Neuronal stem cell (in vitro differentiated cells): ENCODE measurements around the gene SMPD2.

ENCODE experiments used
- DNase-seq: peaks from one replicate; pipeline ENCODE4 v3.0.0-alpha.2; 2013; ENCODE audit warnings: low spot score
- H2AFZ ChIP-seq: one replicate; pipeline ENCODE4 v1.6.1; 2013; ENCODE audit warnings: mild to moderate bottlenecking, low read length, inconsistent platforms
- H2AK5ac ChIP-seq: 2 replicates; pipeline ENCODE4 v1.6.1; 2013; ENCODE audit warnings: low read depth, mild to moderate bottlenecking, inconsistent platforms, low read length, moderate library complexity, mixed read lengths
- H2BK120ac ChIP-seq: 2 replicates; pipeline ENCODE4 v1.6.1; 2013; ENCODE audit warnings: low read depth, mild to moderate bottlenecking, inconsistent platforms, low read length, moderate library complexity, mixed read lengths
- H2BK12ac ChIP-seq: one replicate; pipeline ENCODE4 v1.6.1; 2013; ENCODE audit warnings: low read length, inconsistent platforms
- H2BK15ac ChIP-seq: 2 replicates; pipeline ENCODE4 v1.6.1; 2013; ENCODE audit warnings: mild to moderate bottlenecking, low read length, inconsistent platforms, mixed read lengths
- H2BK5ac ChIP-seq: one replicate; pipeline ENCODE4 v1.6.1; 2013; ENCODE audit warnings: inconsistent platforms, mild to moderate bottlenecking, low read length, moderate library complexity
- H3K14ac ChIP-seq: one replicate; pipeline ENCODE4 v1.6.1; 2013; ENCODE audit warnings: low read length, inconsistent platforms
- H3K18ac ChIP-seq: 2 replicates; pipeline ENCODE4 v1.6.1; 2013; ENCODE audit warnings: low read length, inconsistent platforms
- H3K23ac ChIP-seq: 2 replicates; pipeline ENCODE4 v1.6.1; 2013; ENCODE audit warnings: low read depth, mild to moderate bottlenecking, mixed read lengths, low read length, inconsistent platforms; ENCODE audit not compliant: poor library complexity
- H3K27ac ChIP-seq: replicated peaks from 3 replicates; pipeline ENCODE4 v1.5.1; 2013; ENCODE audit warnings: low read length, inconsistent platforms
- H3K27me3 ChIP-seq, 3 experiments: 2 replicates each; pipeline ENCODE4 v1.6.1; 2013; ENCODE audit warnings: low read length in 3 of 3, mild to moderate bottlenecking in 2 of 3, inconsistent platforms in 1 of 3, low read depth in 1 of 3, mixed read lengths in 1 of 3, moderate library complexity in 1 of 3; ENCODE audit not compliant: control insufficient read depth in 3 of 3, insufficient read depth in 3 of 3
- H3K36me3 ChIP-seq, 2 donors: replicated peaks in 1 of 2; 2 replicates each; pipeline ENCODE4 v1.6.1; 2013; ENCODE audit warnings: low read length in 2 of 2; ENCODE audit not compliant: control insufficient read depth in 2 of 2, insufficient read depth in 2 of 2
- H3K4ac ChIP-seq: 2 replicates; pipeline ENCODE4 v1.6.1; 2013; ENCODE audit warnings: inconsistent platforms, mild to moderate bottlenecking, low read length, moderate library complexity
- H3K4me1 ChIP-seq, 2 donors: 1 replicate in 1 of 2; 2 replicates in 1 of 2; pipeline ENCODE4 v1.6.1; 2013; ENCODE audit warnings: low read length in 2 of 2, low read depth in 1 of 2; ENCODE audit not compliant: control insufficient read depth in 2 of 2, insufficient read depth in 1 of 2
- H3K4me2 ChIP-seq: one replicate; pipeline ENCODE4 v1.6.1; 2013; ENCODE audit warnings: mild to moderate bottlenecking, low read length, inconsistent platforms; ENCODE audit not compliant: insufficient read depth, poor library complexity, severe bottlenecking
- H3K4me3 ChIP-seq, 2 donors: 2 replicates each; pipeline ENCODE4 v1.5.1; 2013; ENCODE audit warnings: low read length in 2 of 2, mild to moderate bottlenecking in 2 of 2, inconsistent platforms in 1 of 2, moderate library complexity in 1 of 2
- H3K79me1 ChIP-seq: one replicate; pipeline ENCODE4 v1.6.1; 2013; ENCODE audit warnings: low read depth, mild to moderate bottlenecking, inconsistent platforms, low read length, moderate library complexity
- H3K9ac ChIP-seq: one replicate; pipeline ENCODE4 v1.6.1; 2013; ENCODE audit warnings: mild to moderate bottlenecking, low read depth, low read length, inconsistent platforms; ENCODE audit not compliant: poor library complexity
- H3K9me3 ChIP-seq, 2 donors: replicated peaks in 1 of 2; 2 replicates each; pipeline versions ENCODE3 to v1.6.1; 2013; ENCODE audit warnings: low read length in 2 of 2, mild to moderate bottlenecking in 2 of 2, inconsistent platforms in 1 of 2, low read depth in 1 of 2, mixed read lengths in 1 of 2, moderate library complexity in 1 of 2; ENCODE audit not compliant: control insufficient read depth in 2 of 2, insufficient read depth in 1 of 2
- H4K8ac ChIP-seq: one replicate; pipeline ENCODE4 v1.6.1; 2013; ENCODE audit warnings: low read depth, mild to moderate bottlenecking, inconsistent platforms, low read length, moderate library complexity
- H4K91ac ChIP-seq: one replicate; pipeline ENCODE4 v1.6.1; 2013; ENCODE audit warnings: low read length, low read depth, mild to moderate bottlenecking, inconsistent platforms; ENCODE audit not compliant: poor library complexity
- WGBS, 2 donors: extraction: QIAGEN DNeasy Blood & Tissue Kit; methylation state at CpG; one replicate each; pipeline ENCODE4 v1.1.7; 2013; ENCODE audit warnings: missing lambda C conversion rate in 2 of 2, mixed read lengths in 1 of 2; ENCODE audit not compliant: insufficient read length in 2 of 2, insufficient replicate concordance in 1 of 2; ENCODE audit errors: extremely low coverage in 2 of 2; 5-methylcytosine and 5-hydroxymethylcytosine counted together

Gene SMPD2

GRCh38 chr6:109448615-109449014 is 8.1 kb downstream of the SMPD2 start:
- Histone ChIP-seq H3K79me1 (peaks cover 4% of the 10 kb centered on the region), H3K4me1 (peaks cover 0 to 1% of the 10 kb centered on the region in 2 donors), H3K23ac (no peak overlapping the region), H3K14ac (no peak overlapping the region), H3K4ac (no peak overlapping the region), H4K91ac (no peak overlapping the region), H3K9ac (no peak overlapping the region), H3K36me3 (peaks cover 45 to 66% of the 10 kb centered on the region in 2 donors), H2BK12ac (no peak overlapping the region), H2BK5ac (no peak overlapping the region), H3K18ac (no peak overlapping the region), H3K27me3 (no peaks in the 10 kb centered on the region), H2AFZ (no peak overlapping the region), H2BK120ac (no peak overlapping the region), H3K27ac (no peak overlapping the region), H3K4me3 (no peak overlapping the region), H2BK15ac (no peak overlapping the region), H3K9me3 (no peaks in the 10 kb centered on the region), H4K8ac (no peak overlapping the region), H3K4me2 (no peak overlapping the region), H2AK5ac (no peak overlapping the region)
- WGBS, 2 donors, result no CpG with 5 or more reads among the region's 7 CpGs
- no peak for DNase-seq

- H3K27me3 ChIP-seq, result no peaks in the 10 kb centered on the region
- H3K18ac ChIP-seq, result no peak overlapping the region
- no peak overlapping the region for H2AK5ac ChIP-seq
- no peak overlapping the region for H3K4ac ChIP-seq
- H3K9ac ChIP-seq, result peak overlapping the region; percentile 38
- H3K4me1 ChIP-seq, result peaks cover under 1 to 7% of the 10 kb centered on the region in 2 donors
- H3K9me3 ChIP-seq, result no peaks in the 10 kb centered on the region
- no peak overlapping the region for H2BK15ac ChIP-seq
- no peak overlapping the region for H4K91ac ChIP-seq
- no peak for DNase-seq
- H3K27ac ChIP-seq, result no peak overlapping the region
- H3K4me3 ChIP-seq, result peak overlapping the region in 1 of 2 donors; percentile 35
- no peak overlapping the region for H3K4me2 ChIP-seq
- peaks cover 9% of the 10 kb centered on the region for H3K79me1 ChIP-seq
- H4K8ac ChIP-seq, result no peak overlapping the region
- H2BK120ac ChIP-seq, result no peak overlapping the region
- WGBS, 2 donors, result no CpG with 5 or more reads among the region's 19 CpGs
- no peak overlapping the region for H3K23ac ChIP-seq
- peaks cover 39 to 62% of the 10 kb centered on the region in 2 donors for H3K36me3 ChIP-seq
- no peak overlapping the region for H3K14ac ChIP-seq
- H2BK12ac ChIP-seq, result no peak overlapping the region
- no peak overlapping the region for H2AFZ ChIP-seq
- no peak overlapping the region for H2BK5ac ChIP-seq
Measured at GRCh38 chr6:109449064-109449794, 8.7 kb downstream of the SMPD2 start.

- Histone ChIP-seq H3K18ac (no peak overlapping the region), H3K79me1 (peaks cover 9% of the 10 kb centered on the region), H3K14ac (no peak overlapping the region), H2BK12ac (no peak overlapping the region), H2AFZ (no peak overlapping the region), H3K9me3 (no peaks in the 10 kb centered on the region), H2BK120ac (no peak overlapping the region), H3K4ac (no peak overlapping the region), H3K36me3 (peaks cover 32 to 55% of the 10 kb centered on the region in 2 donors), H4K8ac (no peak overlapping the region), H3K4me2 (no peak overlapping the region), H3K4me3 (no peak overlapping the region), H3K9ac (no peak overlapping the region), H3K27ac (no peak overlapping the region), H3K27me3 (no peaks in the 10 kb centered on the region), H3K23ac (no peak overlapping the region), H2AK5ac (no peak overlapping the region), H3K4me1 (peaks cover 5 to 11% of the 10 kb centered on the region in 2 donors), H2BK15ac (no peak overlapping the region), H2BK5ac (no peak overlapping the region), H4K91ac (no peak overlapping the region)
- DNase-seq, result no peak
- no CpG with 5 or more reads among the region's 16 CpGs for WGBS, 2 donors
Measured at GRCh38 chr6:109449795-109450673, 9.5 kb downstream of the SMPD2 start.

DNA sequence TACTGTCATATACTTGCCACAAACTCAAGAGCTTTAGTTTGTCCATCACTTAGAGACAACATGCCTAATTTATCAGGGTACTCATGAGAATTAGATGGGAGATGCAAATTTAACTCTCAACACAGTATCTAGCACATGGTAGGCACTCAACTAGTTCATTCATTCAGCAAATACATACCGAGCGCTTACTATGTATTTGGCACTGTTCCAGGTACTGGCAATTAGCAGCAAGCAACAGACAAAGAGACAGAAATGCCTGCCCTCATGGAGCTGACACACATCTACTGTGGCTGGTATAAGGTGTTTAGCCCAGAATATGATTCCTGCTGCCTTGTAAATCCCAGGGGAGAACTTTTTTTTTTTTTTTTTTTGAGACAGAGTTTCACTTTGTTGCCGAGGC is 10.3 kb downstream of the SMPD2 start:
- H3K4ac ChIP-seq, result no peak overlapping the region
- no CpG with 5 or more reads among the region's 3 CpGs for WGBS, 2 donors
- peaks cover 9% of the 10 kb centered on the region for H3K79me1 ChIP-seq
- no peak for DNase-seq
- no peaks in the 10 kb centered on the region for H3K9me3 ChIP-seq
- H2BK12ac ChIP-seq, result no peak overlapping the region
- H2AK5ac ChIP-seq, result no peak overlapping the region
- H3K36me3 ChIP-seq, result peaks cover 27 to 47% of the 10 kb centered on the region in 2 donors
- H3K4me3 ChIP-seq, result no peak overlapping the region
- no peak overlapping the region for H2BK15ac ChIP-seq
- H3K9ac ChIP-seq, result no peak overlapping the region
- H3K14ac ChIP-seq, result no peak overlapping the region
- no peak overlapping the region for H3K23ac ChIP-seq
- H2AFZ ChIP-seq, result no peak overlapping the region
- no peaks in the 10 kb centered on the region for H3K27me3 ChIP-seq
- peaks cover 5 to 11% of the 10 kb centered on the region in 2 donors for H3K4me1 ChIP-seq
- H2BK120ac ChIP-seq, result no peak overlapping the region
- no peak overlapping the region for H3K18ac ChIP-seq
- no peak overlapping the region for H3K4me2 ChIP-seq
- no peak overlapping the region for H4K91ac ChIP-seq
- no peak overlapping the region for H2BK5ac ChIP-seq
- H3K27ac ChIP-seq, result no peak overlapping the region
- no peak overlapping the region for H4K8ac ChIP-seq
